Activated CD4-positive, alpha-beta T cell treated with anti-CD3 and anti-CD28 coated beads, Interleukin-10, Interleukin-2, amounts not matched to agents 100 ng/mL and 50 ng/mL, durations not matched to agents 16 hours and 8 hours (primary cell): ENCODE measurements around the gene AMBRA1.

Experiments
- DNase-seq: peaks from one replicate; pipeline ENCODE4 v3.0.0-alpha.2; 2020

Gene AMBRA1

DNA sequence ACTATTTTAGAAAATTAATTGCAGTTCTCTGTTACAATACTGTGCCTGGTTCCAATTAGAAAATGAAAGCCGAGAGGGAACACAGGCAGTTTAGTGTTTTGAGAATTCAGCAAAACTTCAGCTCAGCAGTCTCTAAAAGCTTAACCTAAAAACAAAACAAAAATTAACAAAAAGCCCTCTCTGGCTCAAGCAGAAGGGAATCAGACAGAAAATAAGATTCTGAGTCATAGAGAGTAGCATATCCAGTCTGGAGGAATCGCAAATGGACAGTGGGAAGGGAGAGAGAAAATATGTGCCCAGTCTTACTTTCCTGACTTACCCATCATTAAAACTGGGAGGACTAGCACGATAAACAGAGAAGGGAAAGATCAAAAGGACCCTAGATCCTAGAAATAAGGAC is 164.1 kb downstream of the AMBRA1 start:
- no peak for DNase-seq

DNA sequence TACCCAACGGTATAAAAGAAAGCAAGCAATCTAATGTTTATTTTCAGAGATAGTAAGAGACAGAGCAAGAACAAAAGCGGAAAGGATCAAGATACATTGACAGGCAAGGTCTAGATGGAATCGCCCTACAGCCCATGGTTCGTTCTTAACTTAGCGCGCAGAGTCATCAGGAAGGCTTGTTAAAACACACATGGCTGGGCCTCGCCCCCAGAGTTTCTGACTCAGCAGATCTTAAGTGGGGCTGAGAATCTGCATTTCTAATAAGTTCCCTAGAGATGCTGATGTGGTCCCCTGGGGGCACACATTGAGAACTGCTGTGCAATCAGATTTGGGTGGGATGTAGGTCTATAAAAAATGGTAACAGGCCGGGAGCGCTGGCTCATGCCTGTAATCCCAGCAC is 166.5 kb downstream of the AMBRA1 start:
- no peak for DNase-seq

DNA sequence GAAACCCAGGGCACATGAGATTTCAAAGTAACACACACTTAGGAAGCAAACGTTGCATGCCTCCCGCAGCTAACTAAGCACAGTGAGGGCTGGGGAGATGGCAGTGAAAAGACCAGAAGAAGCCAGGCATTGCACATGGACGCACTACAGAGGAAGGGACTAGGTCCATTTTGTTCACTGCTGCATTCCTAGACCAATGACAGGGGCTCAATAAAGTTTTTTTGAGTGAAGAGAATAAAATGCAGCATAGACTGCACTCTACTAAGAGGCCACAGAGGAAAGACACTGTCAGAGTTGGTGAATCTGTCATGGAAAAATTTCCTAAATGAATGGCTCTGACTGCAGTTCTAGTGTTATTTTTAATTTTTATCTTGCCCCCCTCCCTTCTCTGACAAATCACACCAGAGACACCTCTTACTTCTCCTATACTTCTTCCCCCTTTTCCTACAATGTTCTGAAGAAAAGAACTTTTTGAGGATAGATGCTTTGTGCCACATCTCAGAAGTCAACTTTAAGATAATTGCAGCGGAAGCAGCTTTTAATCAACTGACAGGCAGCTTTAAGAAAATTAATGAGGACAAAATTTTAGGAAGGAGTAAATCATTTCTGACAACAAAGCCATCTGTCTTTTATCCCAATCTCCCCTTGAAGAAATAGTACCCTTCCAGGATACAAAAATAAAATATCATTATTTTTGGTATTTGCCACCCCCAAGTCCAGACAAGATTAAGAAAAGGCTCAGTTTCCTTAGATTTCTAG is 167.4 kb downstream of the AMBRA1 start:
- no peak for DNase-seq

DNA sequence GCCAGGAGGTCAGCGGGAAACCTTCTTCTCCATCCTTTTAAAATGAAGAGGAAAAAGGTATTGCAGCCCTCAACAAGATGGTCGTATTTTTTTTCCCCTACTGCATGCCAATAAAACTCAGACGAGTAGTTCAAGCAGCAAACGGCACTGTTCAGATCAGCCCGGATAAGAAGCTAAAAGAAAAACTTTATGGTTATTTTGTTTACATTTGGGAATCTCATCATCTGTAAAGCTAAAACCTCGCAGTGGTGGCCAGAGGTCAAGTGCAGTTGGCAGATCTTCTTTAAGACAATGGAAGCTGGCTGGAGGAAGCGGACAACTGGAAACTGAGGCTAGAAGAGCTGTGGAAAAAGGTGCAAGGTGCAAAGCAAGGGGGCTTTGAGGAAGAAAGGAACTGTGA is 171.2 kb downstream of the AMBRA1 start:
- DNase-seq: no peak

DNA sequence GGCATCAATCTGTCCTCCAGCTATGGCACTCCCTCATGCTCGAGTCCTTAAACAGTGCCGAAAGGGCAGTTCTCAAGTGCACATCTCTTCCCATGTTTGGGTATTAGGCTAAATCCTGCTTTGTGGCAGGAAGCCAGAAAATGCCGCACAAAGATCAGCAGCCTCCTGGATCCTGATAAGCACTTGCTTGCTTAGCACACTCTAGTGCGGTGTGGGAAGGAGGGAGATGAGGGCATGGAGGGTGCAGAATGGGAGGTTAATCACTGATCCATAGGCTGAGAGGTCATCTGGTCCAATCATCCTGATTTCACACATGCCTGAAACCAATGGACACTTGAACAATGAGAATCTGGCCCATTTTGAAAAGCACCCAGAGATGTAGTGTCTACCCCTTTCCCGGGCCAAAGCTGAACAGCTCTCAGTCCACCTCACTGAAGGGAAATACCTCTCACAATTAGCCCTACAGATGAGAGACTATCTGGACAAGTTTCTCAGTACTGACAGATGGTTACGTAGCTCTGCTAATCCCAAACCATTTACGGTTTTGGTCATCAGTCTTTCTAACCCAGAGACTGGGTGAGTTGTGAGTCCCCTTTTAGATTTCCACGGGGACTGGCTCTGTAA is 172.5 kb downstream of the AMBRA1 start:
- no peak for DNase-seq

DNA sequence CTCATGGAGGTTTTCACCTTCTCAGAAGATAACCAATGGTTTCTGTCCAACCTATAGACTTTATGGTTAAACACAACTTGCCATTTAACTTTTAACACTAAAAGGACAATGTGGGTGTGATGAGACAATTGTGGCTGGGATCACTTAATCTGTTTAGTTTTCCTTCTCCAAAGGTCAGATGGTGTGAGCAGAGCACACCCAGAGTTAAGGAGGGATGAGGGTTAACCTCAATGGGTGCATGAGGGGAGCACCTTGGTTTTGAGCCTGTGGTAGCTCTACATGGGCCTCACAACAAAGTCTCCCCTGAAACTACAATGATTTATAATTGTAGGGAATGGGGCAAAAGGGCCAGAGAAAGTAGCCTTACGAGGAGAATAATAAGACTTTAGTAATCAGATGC is 173.3 kb downstream of the AMBRA1 start:
- no peak for DNase-seq

DNA sequence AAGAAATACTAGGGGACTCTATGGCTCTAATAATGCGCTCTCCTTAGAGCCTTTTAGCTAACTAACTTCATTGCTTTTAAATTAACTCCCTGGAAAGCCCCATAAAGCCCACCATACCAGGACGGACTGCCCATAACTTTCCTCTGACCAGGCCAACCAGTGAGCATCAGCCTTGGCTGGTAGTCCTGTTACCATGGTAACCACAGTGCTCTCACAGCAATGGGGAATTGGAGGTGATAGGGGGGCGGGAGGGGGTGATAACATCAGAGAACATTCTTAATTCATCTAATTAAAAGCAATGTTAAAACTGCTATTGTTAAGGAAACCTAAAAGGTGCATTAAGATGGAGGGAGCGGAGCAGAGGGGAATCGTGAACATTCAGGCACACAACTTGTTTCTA is 175.1 kb downstream of the AMBRA1 start:
- no peak for DNase-seq

DNA sequence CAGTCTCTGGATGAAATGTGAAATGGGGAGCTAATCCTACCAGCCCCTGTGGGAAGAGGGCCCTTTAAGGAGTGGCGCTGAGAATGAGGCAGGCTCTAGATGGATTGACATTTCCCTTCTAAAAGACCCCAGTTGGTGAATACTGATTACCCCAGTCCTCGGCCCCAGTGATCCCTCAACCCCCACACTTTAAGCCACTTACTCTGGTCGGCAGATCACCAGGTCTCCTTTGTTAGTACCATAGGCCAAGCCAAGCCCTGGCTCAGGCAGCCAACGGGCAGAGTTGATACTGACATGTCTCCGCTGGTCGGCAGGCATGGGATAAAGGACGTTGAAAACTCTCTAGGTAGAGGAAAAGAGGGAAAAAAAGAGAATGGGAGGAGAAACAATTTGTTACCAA is 176.1 kb downstream of the AMBRA1 start:
- no peak for DNase-seq

DNA sequence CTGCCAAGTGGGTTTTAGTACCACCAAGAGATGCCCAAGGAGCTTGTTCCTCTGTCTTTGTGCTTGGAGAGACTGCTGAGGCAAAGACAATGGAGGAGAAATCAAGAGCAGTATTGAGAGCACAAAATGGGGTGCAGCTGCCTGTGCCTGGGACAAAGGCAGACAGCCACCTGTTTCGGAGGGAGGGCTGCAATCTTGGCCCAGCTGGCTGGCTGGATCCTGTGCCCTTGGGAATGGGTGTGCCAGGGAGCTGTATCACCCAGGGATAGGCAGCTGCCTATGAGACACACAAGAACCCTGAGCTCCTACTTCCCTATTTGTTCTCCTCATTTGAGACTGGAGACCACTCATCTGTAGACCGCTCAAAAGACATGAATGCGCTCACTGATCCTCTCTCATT is 178.9 kb downstream of the AMBRA1 start:
- no peak for DNase-seq

DNA sequence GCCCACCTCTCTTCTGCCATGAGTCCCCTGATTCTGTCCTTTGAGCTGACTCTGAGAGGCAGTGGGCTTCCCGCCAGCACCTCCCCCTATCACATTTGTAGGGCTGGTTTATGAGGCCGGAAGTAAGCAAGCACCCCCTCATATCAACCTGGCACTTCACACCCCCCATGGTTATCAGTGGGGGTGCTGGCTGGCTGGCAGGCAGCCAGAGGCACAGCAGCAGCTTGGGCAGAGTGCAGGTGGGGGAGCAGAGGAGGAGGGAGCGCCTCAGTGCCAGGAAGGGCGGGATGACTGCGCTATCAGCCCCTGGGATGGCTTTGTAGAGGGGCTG is 179.4 kb downstream of the AMBRA1 start:
- no peak for DNase-seq

DNA sequence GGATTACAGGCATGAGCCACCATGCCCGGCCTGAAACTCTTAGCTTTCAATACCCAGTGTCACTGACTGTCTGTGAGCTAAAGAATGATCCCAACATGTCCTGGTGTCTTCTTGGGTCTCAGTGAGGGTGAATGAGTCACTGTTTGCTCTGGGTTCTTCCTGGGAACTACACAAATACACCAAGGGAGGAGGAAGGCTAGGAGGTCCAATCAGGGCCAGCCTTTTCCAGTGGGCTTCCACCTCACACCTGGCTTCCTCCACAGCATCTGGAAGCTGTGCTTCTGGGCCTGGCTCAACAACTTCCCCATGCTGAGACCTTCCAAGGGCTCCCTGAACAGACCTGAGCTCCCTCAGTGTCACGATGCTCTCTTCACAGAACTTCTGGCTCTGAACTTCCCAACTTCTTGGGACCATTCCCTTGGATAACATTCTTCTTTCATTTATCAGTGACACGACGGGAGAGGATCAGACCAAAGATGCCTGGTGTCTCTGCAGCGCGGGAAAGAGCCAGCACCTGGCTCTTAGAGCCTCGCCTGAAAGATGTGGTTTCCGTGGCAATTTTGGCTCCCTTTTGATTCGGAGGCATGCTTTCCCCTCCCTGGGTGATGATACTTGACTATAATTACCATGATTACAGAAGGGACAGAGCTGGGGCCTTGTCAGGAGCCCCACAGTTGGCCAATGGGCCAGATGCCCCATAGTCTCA is 179.9 kb downstream of the AMBRA1 start:
- DNase-seq: no peak

DNA sequence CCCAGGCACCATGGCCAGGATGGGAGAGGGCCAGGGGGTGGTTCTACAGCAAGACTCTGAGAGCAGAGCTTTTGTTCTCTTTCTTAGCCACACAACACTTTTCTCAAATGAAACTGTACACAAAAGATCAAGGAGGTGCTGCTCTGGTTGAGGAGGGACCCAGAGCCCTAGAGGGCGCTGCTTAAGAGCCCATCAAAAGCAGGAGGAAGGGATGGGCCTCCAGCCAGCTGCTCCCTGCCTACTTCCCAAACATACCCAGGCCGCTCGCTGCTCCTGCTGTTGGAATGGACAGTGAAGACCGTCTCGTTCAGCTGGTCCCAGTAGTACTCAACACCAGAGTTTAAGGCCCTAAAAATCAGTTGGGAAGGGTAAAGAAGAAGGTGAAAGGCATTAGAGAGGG is 183.8 kb downstream of the AMBRA1 start:
- DNase-seq: no peak

DNA sequence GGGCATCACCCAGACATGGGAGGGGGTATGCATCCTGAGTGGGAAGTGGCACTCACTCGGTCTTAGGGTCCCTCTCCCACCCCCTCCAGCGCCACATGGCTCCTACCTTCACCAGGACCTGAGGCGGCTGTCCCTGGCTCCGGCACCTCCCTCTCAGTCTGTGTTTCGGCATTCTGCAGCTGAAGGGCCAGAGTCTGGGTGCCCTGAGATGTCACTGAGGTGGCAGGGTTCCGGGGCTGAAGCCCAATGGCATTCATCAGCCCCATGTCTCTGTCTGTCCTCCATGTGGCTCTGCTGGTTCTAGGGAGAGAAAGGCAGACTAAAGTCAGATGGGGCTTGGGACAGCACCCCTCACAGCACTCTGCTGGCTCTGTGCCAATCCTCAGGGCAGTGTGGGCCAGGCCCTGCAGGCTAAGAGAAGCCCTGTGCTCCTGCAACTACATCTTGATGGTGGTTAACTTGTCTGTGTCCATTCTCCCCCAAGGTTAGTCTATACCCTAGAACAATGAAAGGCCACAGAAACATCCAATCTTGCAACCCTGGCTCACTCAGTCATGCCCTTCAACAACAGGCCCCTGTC is 185.3 kb downstream of the AMBRA1 start:
- no peak for DNase-seq

DNA sequence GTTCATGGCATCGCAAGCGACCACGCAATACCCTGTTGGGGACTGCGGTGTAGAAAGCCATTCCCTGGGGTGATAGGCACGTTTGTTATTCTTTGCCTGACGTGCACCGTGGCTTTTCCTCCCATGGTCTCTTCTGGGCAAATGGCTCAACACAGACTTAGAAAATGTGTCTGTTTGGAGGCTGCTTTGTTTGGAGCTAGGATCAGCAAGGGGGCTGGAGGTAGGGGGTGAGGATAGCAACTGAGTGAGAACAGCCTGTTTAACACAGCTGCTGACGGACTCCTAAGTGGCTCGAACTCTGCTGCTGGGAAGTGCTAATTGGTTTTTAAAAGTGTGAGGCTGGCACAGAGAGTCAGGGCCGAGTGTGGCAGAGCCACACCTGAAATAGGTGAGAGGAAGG is 186.2 kb downstream of the AMBRA1 start:
- DNase-seq: no peak

DNA sequence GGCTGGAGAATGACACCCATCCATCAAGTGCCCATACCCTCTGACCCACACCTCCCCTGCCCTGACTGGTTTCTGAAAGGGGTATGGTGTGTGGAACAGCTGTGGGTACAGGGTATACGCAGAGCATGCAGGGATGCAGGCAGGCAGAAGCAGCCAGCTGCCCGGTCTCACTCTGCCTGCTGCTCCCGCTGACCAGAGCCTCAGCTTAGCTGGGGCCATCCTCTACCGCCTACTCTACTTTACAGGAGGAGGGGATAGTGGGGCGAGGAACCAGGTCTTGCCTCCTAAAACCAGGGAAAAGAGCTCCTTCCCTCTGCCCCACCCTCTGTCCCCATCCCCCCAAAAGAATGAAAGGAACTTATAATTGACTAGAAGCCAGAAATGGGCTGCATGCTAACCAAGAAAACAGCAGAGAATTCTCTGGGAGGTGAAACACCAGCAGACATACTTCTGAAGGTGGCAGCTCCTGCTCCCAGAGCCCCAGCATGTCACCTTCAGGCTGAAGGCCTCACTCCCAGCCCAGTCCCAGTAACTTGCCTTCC is 189.3 kb downstream of the AMBRA1 start:
- no peak for DNase-seq

DNA sequence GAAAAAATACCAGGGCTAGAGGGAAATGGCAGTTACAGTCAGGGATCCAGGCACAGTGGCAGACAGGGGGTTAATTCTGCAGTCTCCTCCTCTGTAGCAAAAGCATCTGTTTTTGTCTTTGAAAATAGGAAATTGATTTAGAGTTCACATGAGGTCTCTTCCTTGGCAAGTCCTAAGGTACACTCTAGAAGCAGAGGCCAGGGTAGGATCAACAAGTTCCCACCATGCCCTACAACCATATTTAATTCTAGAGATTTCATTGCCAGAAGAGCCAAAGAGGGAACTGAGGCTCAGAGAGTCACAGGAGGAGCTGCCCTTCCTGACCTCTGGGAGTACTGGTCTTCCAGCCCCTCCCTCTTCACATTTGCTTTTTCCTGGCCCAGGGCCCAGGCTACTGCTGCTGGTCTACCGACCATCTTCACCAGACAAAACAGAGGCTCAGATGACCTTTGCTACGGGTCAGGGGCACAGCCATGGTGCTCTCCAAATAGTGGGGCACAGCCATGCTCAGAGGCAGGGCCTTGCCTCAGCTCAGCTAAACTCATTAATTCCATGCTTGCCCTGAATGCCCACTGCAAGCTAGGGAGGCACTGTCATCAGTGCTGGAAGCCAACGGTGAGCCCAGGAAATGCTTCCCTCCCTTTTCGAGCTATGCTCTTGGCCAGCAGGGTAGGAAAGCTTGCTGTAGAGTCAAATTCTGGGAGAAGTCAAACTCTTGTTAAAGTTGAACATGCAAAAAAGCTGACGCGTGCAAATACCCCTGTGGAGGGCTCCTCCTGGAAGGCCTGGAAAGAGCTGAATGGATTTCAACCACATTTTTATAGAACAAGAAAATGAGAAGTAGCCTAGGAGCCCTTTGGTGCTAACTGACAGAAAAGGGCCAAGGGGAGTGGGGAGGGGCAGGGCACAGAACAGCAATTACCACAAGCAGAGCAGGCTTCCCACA is 190.6 kb downstream of the AMBRA1 start:
- no peak for DNase-seq

DNA sequence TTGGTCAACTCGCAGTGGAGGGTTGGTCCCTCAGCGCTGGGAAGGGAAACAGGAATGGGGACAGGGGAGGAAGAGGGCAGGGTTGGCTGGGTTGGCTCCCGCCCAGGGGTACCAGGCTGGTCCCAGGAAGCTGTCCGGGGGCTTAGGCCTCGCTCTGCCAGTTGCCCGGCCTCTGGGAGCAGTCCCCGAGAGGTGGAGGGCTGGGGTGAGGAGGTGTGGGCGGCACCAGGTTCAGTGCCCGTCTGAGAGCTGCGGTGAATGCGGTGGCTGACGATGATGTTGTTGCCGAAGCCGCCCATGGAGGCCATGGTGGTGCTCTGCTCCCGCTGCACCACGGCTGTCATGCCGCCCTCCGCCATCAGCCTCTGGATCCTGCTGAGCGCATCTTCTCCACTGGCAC is 196.3 kb downstream of the AMBRA1 start:
- DNase-seq: no peak

DNA sequence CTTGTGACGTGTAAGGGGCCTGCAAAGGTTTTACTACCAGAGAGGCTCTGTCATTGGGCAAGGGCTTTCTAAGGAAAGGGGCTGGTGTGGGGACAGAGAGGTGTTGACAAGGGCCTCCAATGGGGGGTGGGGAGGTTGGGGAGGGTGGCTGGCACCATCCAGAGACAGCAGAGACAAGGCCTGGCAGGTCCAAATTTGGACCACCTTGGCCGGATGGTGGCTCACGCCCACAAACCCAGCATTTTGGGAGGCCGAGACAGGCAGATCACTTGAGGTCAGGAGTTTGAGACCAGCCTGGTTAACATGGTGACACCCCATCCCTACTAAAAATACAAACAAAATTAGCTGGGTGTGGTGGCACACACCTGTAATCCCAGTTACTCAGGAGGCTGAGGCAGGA is 200.1 kb downstream of the AMBRA1 start:
- DNase-seq: no peak

DNA sequence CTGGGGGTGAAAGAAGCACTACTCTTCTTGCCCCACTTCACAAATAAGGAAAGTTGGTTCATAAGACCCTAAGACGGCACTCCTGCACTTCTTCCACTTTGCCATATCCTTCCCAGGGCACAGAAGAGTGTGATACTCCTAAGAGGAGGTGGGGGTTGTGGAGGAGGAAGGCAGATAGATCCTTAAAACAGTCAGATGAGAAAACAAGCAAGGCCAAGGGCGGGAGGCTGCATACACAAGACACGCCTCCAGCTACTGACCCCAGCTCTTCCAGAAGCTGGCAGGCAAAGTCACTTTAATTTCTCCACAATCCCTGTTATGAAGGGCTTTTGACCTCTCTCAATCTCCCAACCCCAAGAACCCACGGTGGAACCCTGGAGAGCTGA is 200.6 kb downstream of the AMBRA1 start:
- no peak for DNase-seq

DNA sequence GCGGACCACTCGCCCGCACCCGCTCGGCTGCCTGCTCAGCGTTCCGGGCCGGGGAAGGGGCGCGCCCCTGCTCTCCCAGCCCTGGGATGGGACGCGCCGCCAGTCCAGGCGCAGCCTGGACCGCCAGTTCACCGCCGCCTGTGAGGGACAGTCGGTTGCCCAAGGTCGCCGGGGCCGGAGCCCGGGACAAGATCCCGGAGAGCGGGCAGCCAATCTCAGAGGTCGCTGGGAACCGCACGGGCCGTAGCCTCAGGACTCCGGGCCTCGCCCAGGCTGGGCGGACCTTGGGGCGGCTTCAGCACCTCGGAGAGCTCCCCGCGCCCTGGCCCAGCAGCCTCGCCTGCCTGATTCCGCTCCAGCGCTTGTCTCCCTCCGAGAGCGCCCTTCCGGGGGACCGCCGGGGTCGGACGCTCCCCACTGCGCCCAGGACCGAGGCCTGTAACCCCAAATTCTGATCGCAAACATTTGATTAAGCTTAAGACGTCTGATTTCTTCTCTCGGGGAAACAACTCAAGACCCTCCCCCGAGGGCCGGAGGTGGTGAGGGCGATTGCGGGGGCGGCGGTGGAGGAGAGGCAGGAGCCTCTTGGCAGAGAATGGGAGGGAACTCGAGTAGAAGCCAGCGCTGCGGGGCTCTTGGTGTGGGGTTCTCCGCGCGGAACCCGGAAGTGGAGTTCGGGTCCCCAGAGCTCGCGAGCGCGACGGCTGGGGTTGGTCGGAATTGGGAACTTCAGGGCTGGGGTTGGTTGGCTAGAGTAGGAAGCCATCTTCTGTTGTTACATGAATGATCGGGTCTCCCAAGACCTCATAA is 201.2 kb downstream of the AMBRA1 start:
- peak; percentile 76 for DNase-seq

DNA sequence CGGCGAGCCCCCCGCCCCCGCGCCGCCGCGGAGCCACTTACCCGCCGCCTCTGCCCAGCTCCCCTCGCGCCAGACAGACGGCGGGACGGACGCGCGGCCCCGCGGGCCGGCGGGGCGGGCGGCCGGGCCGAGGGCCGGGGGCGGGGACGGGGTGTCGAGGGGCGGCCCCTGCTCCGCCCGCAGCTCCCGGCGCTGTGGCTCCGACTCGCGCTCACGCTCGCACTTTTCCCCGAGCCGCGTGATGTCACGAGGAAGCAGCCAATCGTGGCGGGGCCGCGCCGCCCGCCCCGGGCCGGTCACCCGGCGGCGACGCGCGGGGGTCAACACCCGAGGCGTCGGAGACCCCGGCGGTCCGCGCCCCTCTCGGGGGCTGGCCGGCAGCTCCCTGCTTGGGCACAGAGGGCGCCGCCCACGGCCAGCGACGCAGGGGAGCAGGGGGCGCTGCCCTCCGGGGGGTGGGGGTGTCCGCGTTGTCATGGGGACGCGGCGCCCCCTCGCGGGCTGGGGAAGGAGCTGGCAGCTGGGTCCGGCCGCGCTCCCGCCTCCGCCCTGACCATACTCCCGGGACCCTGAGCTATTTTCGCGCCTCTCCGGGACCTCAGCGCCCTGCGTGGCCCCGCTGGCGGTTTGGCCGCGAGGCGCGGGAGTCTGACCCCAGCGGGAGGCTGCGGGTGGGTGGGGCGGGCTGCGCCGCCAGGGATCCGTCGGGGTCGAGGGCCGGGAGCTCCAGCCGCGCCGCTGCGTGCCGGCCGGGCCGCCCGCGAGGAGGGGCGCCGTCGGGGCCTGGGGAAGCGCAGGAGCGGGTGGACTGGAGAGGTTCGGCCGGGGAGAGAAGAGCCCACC is 202.0 kb downstream of the AMBRA1 start, which contains the start of gene CHRM4:
CHRM4 (minus strand) TSS at position 199 of the 843 bp plus-strand sequence. CDS start 5,219 bp downstream, outside the sequence.
- peak; percentile 37 for DNase-seq
